ENCODE measurements around the gene TSPY10.
"Not testable (repeated sequence)": the region's sequence is repeated elsewhere in the genome, so short reads cannot be mapped to it uniquely, and the experiment has no call there.

- TF ChIP-seq CTCF (optimal IDR thresholded peaks at IDR 0.05 in 1 of 3, IDR thresholded peaks at IDR 0.05 in 1 of 3, conservative IDR thresholded peaks at IDR 0.05 in 1 of 3; ENCODE audit: extremely low read depth in 1 of 3, insufficient read depth in 2 of 3, low read length in 3 of 3); EZH2 (IDR thresholded peaks at IDR 0.05; ENCODE audit: low read length): not testable (repeated sequence)
These were observed at the start of gene TSPY10 for GRCh38 chrY:9527580-9527979.
